Effector memory CD4-positive, alpha-beta T cell (primary cell): ENCODE measurements around the gene NFIX.

Experiments used
- DNase-seq, 3 donors: peaks; one replicate each; pipeline ENCODE4 v3.0.0-alpha.2; 2020
- H3K27ac ChIP-seq: 2 replicates; pipeline ENCODE4 v1.7.0; 2013; ENCODE audit warnings: mild to moderate bottlenecking, low read length, moderate library complexity; ENCODE audit not compliant: insufficient read depth, poor library complexity, severe bottlenecking
- H3K27me3 ChIP-seq: replicated peaks from 2 replicates; pipeline ENCODE4 v1.7.0; 2013; ENCODE audit warnings: mild to moderate bottlenecking, low read length; ENCODE audit not compliant: insufficient read depth, control insufficient read depth, poor library complexity, severe bottlenecking
- H3K36me3 ChIP-seq: 2 replicates; pipeline ENCODE4 v1.7.0; 2013; ENCODE audit warnings: mild to moderate bottlenecking, low read length, moderate library complexity; ENCODE audit not compliant: control insufficient read depth, insufficient read depth
- H3K4me1 ChIP-seq: 2 replicates; pipeline ENCODE4 v1.7.0; 2013; ENCODE audit warnings: low read length, mild to moderate bottlenecking; ENCODE audit not compliant: control insufficient read depth, insufficient read depth, poor library complexity, severe bottlenecking
- H3K4me3 ChIP-seq: 2 replicates; pipeline ENCODE4 v1.7.0; 2013; ENCODE audit warnings: low read length, low read depth, mild to moderate bottlenecking; ENCODE audit not compliant: insufficient read depth, poor library complexity, severe bottlenecking
- H3K9me3 ChIP-seq: 2 replicates; pipeline ENCODE4 v1.7.0; 2013; ENCODE audit warnings: mild to moderate bottlenecking, low read length, moderate library complexity; ENCODE audit not compliant: control insufficient read depth

NFIX gene

DNA sequence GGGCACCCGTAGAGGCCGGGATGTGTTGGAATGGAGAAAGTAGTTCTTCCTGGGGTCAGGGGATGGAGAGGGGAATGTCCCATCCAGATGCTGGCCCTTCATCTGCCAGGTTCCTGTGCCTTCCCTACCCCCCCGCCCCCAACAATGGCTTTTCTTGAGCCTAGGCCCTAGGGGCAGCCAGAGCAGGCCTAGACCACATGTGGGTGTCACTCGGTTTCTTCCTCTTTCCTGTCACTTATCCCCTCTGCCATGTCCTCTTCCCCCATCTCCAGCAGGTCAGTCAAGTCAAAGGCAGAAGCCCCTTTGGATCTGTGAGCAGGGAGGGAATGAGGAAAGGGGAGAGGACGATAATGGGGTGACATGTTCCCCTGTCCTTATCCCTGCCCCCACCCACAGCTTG is 71.0 kb downstream of the NFIX start:
- Histone ChIP-seq H3K9me3 (no peaks in the 10 kb centered on the region), H3K27me3 (no peaks in the 10 kb centered on the region), H3K27ac (no peak overlapping the region), H3K4me3 (no peak overlapping the region), H3K4me1 (no peaks in the 10 kb centered on the region), H3K36me3 (no peaks in the 10 kb centered on the region)
- no peak for DNase-seq

- Histone ChIP-seq H3K27ac (no peak overlapping the region), H3K36me3 (no peaks in the 10 kb centered on the region), H3K27me3 (peaks cover 2% of the 10 kb centered on the region), H3K9me3 (no peaks in the 10 kb centered on the region), H3K4me1 (no peaks in the 10 kb centered on the region), H3K4me3 (no peak overlapping the region)
- no peak for DNase-seq
Observed at GRCh38 chr19:13066933-13067807, 71.9 kb downstream of the NFIX start.

DNA sequence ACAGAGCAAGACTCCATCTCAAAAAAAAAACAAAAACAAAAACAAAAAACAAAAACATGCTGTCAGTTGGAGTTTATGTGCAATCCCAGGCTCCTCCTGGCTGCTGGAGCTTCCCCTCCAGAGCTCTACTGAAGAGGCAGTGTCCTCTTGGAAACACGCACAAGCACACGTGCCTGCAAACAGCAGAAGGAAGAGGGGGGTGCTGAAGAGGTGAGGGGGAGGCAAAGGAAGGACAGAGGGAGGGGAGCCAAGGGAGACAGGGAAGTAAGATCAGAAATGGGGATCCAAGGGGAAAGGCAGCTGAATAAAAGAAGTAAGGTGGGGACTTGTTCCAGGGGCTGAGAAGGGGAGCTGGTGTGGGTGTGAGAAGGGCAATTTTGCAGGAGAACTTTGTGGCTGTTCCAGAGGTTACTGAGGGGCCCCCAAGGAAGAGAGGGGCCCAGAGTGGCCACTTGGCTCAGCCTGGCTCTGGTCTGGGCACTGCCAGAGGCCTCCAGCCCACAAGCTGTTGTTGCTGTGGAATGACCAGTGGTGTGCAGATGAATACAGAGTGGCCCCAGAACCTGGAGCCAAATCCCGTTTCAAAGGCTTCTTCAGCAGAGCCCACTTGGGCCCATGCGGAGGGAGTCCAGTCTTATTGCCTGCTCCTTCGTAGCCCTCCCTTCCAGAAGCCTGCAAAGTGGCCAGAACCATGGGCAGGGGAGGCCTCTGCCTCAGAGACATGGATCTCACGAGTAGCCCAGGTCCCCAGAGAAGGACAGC is 73.0 kb downstream of the NFIX start:
- no peak for DNase-seq
- H3K4me1 ChIP-seq = no peaks in the 10 kb centered on the region
- no peaks in the 10 kb centered on the region for H3K9me3 ChIP-seq
- H3K4me3 ChIP-seq = no peak overlapping the region
- no peaks in the 10 kb centered on the region for H3K36me3 ChIP-seq
- peaks cover 2% of the 10 kb centered on the region for H3K27me3 ChIP-seq
- H3K27ac ChIP-seq = no peak overlapping the region

GRCh38 chr19:13069415-13070359 is 74.4 kb downstream of the NFIX start:
- Histone ChIP-seq H3K4me3 (no peak overlapping the region), H3K9me3 (no peaks in the 10 kb centered on the region), H3K36me3 (no peaks in the 10 kb centered on the region), H3K27me3 (peaks cover 2% of the 10 kb centered on the region), H3K4me1 (no peaks in the 10 kb centered on the region), H3K27ac (no peak overlapping the region)
- DNase-seq = no peak

- Histone ChIP-seq H3K4me1 (no peaks in the 10 kb centered on the region), H3K36me3 (no peaks in the 10 kb centered on the region)
Observed at GRCh38 chr19:13070425-13071140, 75.3 kb downstream of the NFIX start.

GRCh38 chr19:13071444-13072187 is 76.3 kb downstream of the NFIX start:
- no peaks in the 10 kb centered on the region for H3K4me1 ChIP-seq
- peaks cover 2% of the 10 kb centered on the region for H3K27me3 ChIP-seq
- H3K27ac ChIP-seq = no peak overlapping the region
- no peak overlapping the region for H3K4me3 ChIP-seq
- H3K9me3 ChIP-seq = no peaks in the 10 kb centered on the region
- H3K36me3 ChIP-seq = no peaks in the 10 kb centered on the region
- DNase-seq = no peak

More at GRCh38 chr19:13070425-13071140, 75.3 kb downstream of the NFIX start:
- Histone ChIP-seq H3K27me3 (peaks cover 2% of the 10 kb centered on the region), H3K27ac (no peak overlapping the region), H3K9me3 (no peaks in the 10 kb centered on the region), H3K4me3 (no peak overlapping the region)
- no peak for DNase-seq

GRCh38 chr19:13072188-13072908 is 77.1 kb downstream of the NFIX start:
- no peak for DNase-seq
- no peak overlapping the region for H3K4me3 ChIP-seq
- no peaks in the 10 kb centered on the region for H3K9me3 ChIP-seq
- H3K27ac ChIP-seq = no peak overlapping the region
- peaks cover 2% of the 10 kb centered on the region for H3K27me3 ChIP-seq
- no peaks in the 10 kb centered on the region for H3K36me3 ChIP-seq
- H3K4me1 ChIP-seq = no peaks in the 10 kb centered on the region

DNA sequence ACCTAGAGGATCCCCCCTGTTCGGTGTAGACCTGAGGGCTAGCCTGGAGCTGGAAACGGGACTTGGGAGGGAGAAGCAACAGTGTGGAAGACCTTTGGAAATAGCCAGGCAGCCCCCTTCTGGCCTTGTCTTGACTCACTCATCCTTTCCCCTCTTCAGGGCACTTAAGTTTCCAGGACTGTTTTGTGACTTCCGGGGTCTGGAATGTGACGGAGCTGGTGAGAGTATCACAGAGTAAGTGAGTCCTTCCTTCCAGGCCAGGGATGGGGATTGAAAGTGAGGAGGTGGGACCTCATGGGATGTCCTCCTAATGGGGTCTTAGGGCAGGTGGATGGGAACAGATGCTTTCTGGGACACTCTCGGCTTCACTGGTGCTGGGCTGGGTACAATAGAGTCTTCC is 78.0 kb downstream of the NFIX start:
- H3K4me3 ChIP-seq = no peak overlapping the region
- no peaks in the 10 kb centered on the region for H3K9me3 ChIP-seq
- no peak overlapping the region for H3K27ac ChIP-seq
- H3K36me3 ChIP-seq = no peaks in the 10 kb centered on the region
- H3K27me3 ChIP-seq = peaks cover 2% of the 10 kb centered on the region
- DNase-seq = no peak
- H3K4me1 ChIP-seq = no peaks in the 10 kb centered on the region
